Forelimb muscle (tissue), 1 donor: ENCODE data around the gene HEMK1. TPM values are rescaled to one million over a fixed set of nuclear protein-coding genes. Genes with fewer than 3 reads are reported as not detected.
A peak's percentile ranks its signal among the peaks of the same experiment; 100 is the strongest.

ENCODE experiments used
- DNase-seq: peaks from one replicate; pipeline ENCODE4 v3.0.0-alpha.2; 2013; ENCODE audit warnings: low read depth
- polyA plus RNA-seq: library from polyadenylated mRNA; unstranded; fragments of 120-200 nt; gene quantifications from one replicate; pipeline ENCODE4 v1.2.1, GENCODE V29; 2013; ENCODE audit not compliant: insufficient read length

Gene HEMK1
- polyA plus RNA-seq, 1 donor: 12.4 TPM

DNA sequence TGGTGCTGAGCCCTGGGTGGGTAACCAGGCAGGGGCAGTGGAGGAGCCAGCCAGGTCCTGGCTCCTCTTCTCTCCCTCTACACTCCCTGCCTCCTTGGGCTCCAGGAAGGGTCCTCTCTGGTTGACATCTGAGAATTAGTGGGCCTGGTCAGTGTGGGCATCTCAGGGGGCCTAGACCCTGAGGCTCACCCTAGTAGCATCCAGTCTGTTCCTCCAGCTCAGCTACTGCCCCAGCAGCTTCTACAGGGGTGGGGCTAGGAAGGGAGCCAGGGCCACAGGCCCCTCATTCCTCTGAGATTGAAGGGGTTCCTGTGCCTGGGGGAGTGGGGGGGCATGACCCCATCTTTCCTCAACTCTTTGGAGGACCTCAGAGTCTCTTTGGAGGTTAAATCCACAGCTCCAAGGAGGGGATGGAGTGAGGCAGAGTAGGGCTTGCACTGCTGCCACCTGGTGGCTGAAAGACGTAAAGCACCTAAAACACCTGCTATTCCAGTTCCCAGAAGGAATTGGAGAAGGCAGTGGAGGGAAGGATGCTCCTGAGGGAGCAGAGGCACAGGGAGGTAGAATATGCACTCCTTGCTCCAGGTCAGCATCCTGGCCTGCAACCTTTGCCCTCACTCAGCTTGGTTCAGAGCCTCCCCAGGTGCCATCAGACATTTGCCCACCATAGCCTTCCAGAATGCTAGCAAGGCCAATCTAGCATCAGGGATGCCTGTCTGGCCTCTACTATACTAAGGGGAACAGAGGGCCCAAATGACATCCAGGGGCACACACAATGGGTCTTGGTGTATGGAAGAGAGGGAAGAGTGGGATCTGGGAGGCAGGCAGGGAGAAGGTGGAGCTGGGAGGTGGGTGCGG lies 26.9 kb upstream of the HEMK1 start:
- DNase-seq: peak; percentile 43

DNA sequence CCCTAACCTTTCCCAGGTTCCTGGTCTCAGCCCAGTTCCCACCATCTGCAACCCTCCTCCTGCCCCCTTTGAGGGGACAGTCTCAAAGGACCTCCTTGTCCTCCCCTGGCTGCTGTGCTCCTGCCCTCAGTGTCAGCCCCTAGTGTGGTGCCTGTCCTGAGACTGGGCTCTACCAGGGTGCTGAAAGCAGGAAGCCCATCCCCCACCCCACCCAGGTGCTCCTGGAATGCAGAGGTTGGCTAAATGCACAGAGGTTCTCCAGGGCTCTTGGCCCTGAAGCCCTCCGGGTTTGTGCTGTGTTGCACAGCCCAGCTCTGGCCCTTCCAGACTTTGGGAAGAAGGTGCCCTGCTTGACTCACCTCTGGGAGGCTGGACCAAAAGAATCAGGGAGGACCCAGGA lies 23.5 kb upstream of the HEMK1 start:
- no peak for DNase-seq

DNA sequence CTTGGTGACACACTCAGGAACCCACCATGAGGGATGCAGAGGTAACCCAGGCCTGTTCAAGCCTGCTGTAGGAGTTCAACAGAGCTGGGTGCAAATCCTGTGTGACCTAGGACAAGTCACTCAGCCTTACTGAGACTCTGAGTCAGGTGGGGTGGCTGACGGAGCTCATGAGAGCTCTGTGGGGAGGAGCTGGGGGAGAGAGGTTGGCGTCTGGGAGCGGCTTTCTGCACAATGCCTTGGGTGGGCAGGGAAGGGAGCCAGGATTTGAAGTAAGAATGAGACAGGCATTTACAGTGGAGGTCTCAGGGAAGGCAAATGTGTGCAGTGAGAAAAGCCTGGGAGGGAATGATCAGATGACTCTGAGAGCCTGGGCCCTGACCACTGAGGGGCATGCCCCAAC lies 20.1 kb upstream of the HEMK1 start:
- no peak for DNase-seq

DNA sequence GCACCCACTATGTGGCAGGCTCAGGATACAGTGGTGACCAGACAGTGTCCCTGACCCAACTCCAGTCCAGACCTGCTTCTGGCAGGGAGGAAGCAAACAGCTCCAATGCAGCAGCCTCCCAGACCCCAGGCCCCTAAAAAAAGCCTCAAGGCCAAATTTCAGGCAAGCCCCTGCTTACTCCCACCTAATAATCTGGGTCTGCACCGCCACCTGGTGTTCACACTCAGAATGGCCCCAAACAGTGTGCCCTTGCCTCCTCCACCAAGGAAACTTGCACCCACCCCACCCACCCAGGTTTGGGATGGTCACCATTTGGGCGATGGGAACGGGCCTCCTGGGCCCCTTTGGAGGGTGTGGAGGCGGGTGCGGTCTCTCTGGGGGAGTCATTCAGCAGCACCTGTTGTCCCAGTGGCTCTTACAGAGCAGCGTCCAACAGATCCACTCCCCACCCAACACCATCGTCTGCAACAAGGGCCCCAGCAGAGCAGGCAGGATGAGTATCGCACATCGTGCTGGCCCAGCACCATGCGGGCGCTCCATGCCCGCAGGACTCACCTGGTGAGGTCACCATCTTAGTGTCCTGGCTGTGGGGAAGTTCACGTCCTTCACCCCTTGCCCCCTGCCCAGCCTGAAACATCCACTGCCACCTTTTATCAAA lies 19.1 kb upstream of the HEMK1 start:
- no peak for DNase-seq

DNA sequence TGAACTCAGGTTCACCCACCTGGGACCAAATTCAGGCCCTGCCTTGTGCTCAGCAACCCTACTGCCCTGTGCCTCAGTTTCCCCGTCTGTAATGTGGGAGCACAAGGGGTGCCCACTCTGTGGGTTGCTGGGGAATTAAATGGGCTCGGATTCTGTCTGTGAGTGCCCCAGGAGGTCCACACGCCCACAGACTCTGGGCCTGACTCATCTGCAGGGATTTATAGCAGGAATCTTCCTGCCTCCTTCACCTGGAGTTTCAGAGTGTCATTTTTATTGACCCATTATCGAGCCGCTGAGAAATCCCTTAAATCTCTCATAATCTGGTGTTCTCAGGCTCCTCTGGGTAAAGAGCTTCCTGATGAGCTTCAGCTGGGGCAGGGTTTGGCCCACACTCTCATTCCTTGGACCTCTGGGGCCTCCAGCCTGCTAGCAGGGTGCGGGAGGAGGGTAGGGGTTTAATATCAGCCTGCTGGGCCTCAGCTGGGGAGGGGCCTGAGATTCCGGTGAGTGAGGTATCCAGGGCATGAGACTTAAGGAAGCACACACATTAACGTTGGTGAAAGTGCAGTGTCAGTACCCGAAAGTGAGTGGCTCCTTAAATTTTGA lies 18.2 kb upstream of the HEMK1 start:
- no peak for DNase-seq

DNA sequence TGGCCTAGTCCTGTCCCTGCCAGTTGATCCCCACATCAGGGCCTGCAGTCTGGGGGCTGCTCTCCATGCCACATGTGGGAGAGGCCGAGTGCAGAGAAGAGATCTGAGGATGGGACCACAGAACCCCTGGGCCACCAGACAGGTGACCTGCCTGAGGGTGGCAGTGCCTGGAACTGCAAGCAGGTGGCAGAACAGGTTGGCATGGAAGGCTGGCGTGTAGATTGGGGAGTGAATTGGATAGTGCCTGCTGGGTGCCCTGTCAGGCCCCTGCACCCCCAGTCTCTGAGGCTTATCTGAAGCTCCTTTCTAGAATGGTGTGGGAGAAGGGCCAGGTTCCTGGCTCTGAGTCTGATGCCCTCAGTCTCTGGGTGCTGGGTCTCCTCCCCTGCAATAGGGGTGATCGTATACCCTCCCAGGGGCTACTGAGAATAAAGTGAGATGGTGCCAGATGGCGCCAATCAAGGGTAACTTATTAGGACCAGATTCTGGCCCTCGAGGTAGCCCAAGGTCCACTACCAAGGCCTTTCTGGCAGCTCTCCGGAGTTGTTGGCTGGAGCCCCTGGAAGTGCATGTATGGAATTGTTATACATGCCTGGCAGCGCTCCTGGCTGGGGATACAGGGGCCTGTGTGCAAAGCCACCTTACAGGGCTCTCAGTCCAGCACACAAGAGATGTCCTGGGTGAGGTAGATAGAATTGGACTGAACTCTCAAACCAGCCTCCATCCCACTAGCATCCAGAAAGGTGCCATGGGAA lies 17.5 kb upstream of the HEMK1 start:
- no peak for DNase-seq

DNA sequence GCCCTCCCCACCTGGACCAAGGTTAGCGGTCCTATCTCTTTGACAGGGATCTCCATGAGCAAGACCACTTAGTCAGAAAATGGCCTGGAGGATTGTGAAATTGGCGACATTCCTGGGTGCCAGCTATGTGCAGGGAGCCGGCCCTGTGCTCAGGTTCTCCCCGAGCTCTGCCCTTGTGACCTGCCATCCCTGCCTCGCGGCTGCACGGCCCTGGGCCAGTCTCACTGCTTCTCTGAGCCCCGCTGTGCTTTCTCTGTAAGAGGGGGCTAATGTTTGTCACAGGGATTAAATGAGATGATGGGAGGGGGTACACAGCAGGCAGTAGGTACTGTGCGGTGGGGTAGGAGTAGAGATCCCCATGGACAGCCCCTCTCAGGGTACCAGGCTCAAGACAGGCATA lies 16.7 kb upstream of the HEMK1 start:
- DNase-seq: no peak

DNA sequence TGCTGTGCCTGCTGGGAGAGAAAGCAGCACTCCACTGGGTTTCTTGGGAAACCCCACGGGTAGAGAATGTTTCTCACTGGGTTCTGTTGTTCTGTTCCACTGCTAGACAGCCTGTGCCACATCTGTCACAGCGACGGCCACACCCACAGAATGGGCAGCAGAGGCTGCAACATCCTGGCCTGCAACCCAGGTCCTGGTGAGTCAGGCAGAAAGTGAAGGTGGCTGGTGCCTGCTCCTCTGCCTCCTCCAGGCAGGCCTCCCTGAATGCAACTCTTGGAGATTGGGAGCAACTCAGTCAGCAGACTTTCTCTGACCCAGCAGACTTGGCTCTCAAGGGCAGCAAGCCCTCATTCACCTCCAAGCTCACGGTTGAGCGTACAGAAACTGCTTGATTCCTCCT lies 14.8 kb upstream of the HEMK1 start:
- no peak for DNase-seq

DNA sequence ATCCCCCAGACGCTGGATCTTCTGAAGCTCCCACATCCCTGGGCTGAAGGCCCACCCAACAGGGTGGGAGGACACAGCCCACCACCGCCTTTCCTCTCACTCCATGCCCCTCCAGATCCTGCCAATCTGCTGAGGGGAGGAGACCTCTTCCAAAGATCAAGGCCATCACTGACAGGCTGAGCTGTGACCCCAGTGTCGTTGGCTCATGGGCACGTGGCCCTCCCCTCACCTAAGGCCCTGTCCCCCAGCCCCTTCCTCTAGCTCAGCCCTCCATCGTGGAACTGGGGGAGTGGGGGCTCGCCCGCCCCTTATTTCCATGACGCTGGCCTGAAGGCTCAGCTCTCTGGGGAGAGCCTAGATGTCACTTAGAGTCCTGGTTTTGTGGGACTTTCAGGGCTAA lies 12.2 kb upstream of the HEMK1 start:
- DNase-seq: no peak

DNA sequence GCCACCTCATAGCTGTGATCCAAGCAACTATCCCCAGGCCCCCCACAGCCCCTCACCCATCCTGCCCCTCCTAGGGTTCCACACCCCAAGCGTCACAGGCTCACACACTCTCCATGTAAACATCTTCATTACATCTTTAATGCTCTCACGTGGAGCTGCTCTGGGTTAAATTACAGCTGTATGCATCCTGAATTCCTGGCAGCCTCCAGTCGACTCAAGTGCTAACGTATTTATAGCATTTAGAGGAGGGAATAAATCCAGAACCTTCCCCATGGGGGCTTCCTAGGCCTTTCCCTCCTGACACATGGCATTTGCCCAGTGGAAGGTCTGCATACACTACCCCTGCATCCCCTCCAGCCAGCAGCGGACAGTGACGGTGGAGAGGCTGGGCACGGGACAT lies 11.4 kb upstream of the HEMK1 start:
- DNase-seq: no peak

DNA sequence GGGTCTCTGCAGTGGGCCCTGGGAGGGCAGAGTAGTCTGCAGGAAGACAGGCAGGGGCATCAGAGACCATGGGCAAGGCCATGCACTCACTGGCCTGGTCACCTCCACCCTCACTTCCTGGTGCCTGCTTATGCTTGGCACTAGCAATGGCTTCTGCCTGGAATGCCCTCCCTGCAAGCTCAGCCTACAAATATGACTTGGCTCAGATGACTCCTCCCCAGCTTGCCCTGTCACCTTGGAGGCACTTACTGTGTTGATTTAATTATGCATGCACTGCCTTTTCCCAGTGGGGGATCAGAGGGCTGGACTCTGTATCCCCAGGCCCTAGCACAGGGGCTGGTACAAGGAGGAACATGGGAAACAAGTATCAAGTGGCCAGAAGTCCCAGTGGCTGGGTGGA lies 9.6 kb upstream of the HEMK1 start:
- no peak for DNase-seq

DNA sequence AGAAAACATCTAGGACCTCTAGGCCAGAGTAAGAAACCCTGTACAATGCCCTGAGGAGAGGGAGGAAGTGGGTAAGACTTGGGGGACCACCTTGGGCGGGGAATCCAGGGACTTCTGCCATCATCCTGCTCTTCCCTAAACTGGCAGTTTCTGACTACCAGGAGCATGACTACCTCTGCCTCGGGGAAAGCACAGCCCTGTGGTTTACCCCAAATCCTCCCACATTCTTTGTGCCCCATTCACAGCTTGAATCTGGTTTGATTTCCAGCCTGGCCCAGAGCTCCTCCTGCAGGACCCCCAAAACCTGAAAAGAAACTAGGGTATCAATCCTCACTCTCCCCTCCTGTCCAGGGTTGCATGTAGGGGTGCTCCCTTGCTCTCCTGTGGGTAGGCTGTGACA lies 6.5 kb upstream of the HEMK1 start:
- DNase-seq: no peak

DNA sequence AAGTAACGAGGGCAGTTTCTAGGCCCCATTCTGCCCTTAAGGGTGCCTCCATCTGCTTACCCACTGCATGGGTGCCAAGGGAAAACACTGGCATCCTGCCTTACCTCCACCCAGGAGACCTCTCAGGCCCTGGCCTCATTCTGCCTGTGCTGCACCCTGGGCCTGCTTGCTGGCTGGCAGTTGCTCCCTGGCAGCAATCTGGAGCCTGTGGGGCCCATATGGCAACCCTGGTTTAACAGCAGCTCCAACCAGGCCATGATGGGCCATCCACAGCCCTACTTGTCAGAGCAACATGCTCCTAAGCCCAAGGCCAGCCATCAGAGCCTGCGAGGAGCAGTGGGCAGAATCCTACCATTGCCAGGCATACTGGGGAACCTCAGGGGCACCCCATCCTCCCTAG lies 5.5 kb upstream of the HEMK1 start:
- no peak for DNase-seq

DNA sequence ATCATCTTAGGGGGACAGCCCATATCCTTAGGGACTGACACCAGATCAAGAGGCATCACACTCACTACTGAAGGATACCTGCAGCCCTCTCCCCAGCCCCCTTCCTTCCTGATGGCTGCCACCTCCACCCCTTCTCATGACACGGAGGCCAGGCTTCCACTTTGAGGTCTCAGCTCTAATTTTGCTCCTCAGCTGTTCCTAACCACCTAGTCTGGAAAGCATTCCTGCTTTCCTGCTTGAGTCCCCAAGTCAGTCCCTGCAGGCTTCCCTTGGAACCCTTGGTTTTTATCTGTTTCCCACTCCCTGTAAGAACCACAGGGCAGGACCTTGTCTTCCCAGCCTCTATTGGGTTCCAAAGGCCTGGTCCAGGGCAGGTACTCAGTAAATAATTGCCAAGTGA lies 5.0 kb upstream of the HEMK1 start:
- no peak for DNase-seq

DNA sequence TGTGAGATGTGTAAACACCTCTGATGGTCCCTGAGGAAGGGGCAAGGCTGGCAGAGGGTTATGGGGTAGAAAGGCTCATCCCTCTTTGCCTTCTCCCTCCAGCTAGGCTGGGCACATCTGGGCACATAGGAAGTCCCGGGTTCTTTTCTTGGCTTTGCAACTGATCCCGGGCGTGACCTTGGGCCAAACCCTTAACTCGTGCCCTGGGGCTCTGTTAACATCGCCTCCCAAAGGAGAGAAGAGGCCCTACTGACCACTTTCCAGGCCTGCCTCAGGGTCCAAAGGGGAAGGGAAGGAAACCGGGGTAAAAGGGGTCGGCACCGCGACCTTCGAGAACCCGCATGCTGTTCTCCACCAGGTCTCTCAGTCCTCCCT lies 2.3 kb upstream of the HEMK1 start:
- DNase-seq: no peak

DNA sequence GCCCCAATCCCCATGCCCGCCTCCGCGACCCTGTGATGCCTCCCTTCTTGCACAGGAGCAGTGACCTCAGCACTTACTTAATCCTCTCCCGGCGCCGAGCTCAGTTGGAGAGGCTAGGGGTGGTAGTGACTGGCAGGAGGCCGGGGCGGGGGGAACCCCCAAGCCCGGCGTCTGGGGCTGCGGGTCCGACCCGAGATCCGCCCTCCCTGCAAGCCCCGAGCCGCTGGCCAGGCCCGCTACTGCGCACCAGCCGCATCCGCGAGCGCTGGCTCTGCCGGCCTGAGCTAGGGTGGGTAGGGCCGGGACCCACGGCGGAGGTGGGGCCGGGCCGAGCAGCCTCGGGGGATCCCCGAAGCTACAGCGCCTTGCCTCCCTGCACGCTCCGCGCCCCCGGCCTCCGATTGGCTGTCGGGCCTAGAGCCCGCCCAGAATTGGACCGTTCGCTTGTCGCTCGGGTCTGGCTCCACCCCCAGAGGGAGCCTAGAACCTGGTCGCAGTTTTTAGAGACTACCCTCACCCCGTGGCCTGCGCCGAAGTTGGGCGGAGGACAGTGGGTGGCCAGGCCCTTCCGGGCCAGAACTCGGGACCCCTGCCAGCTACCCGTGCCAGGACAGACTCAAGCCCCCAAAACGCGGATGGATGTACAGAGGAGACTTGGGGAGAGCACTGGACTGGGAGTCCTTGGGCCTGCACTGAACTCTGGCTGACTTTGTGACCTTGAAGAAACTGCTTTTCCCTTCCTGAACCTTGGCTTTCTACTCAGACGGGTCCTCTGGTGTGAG lies 1.7 kb upstream of the HEMK1 start, which contains the start of gene C3orf18:
C3orf18 (minus strand) TSS at position 362 of the 782 bp plus-strand sequence. CDS start 2,048 bp downstream, outside the sequence.
- DNase-seq: peak; percentile 67

DNA sequence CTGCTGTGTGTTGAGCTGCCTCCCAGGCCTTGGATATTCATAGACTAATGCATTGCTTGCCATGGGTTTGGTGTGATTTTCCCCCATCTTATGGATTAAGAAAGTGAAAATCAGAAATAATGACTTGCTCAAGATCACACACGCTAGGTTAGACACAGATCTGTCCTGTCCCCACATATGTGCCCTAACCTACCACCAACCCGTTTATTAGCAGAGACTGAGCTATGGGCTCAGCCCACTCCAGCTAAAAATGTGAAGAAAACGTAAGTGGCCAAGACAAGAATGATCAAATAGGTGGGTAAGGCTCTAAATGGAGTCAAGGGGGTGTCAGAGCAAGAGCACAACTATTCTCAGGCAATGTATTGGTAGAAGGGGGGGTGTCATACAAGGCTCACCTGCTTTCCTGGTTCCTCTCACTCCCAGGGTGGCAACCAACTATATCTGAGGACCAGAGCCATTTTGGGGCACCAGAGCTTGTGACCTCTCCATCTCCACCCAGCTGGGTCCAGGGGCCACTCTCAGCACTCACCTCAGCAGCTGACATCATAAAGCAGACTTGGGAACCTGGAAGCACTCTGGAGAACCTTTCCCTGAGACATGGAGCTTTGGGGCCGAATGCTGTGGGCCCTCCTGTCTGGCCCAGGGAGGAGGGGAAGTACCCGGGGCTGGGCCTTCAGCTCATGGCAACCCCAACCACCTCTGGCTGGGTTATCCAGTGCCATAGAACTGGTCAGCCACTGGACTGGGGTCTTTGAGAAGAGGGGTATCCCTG lies 1.4 kb downstream of the HEMK1 start:
- DNase-seq: no peak

DNA sequence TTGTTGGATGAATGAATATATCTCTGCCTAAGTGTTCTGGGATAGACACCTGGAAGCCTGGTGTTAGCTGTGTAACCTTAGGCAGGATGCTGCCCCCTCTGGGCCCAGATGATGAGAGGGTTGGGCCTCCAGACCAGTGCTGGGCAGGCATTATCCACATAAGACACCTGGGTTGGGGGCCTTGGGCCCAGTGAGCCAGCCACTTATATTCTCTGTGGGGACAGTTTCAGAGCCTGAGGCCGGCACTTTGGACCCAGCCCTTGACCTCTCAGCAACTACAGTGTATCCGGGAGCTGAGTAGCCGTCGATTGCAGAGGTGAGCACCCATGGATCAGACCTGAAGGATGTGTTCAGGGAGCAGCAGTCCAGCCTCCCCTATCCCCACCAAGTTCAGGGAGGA lies 2.2 kb downstream of the HEMK1 start:
- DNase-seq: no peak

DNA sequence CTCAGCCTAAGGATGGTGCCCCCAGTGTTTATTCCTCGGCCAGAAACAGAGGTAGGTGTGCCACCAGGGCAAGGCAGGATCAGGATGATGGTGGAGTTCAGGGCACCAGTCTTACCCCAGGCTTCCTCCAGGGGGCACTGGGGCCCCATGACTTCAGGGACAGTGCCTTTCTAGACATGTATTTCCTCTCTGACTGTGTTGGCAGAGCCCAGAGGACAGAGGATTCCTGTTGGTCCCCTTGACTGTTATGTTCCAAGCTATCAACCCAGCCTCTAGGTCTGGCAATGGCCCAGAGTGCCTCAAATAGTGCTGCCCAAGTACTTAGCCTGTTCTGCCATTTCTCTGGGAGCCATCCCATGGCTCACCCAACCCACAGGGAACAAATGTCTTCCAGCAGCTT lies 2.8 kb downstream of the HEMK1 start:
- DNase-seq: no peak

DNA sequence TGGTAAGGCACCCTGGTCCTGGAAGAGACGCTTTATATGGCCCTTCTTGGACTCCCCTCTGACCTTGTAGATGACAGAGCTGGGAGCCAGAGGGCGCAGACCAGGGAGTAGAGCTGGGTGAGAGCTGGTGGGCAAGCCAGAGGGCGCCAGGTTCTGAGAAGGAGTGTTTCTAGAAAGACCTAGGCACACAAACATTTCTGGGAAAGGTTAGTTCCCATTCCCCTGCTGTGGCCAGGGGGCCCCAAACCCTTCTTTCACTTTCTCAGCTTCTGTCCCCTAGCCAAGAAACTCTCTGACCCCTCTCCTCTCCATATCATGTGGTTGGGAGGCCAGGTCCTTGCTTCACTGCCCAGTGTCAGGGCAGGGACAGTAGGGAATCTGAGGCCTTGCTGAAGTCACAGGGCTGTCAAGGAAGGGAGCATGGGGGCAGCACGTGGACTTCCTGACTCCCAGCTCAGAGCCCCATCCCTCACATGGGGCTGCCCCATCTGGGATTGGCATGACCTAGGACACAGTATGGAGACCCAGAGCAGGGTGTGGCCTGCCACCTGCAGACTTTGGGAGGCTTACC lies 3.6 kb downstream of the HEMK1 start:
- no peak for DNase-seq
